ENCODE results near the gene DDX39B. TPM values are rescaled to one million over a fixed set of nuclear protein-coding genes. Genes with fewer than 3 reads are reported as not detected.
"Not testable (repeated sequence)": the region's sequence is repeated elsewhere in the genome, so short reads cannot be mapped to it uniquely, and the experiment has no call there.

Gene DDX39B
- total RNA-seq, 2 donors from 2014 or later = 119 to 143 TPM

GRCh38 chr6:31490115-31490873 lies 51.5 kb downstream of the DDX39B start:
- DNase-seq (ENCODE audit: low spot score) = no peak
- H3K4me1 ChIP-seq = peaks cover 0 to 6% of the 10 kb centered on the region in 2 donors
- no peak overlapping the region for H3K27ac ChIP-seq
- no peak overlapping the region for H3K4me3 ChIP-seq
- no peaks in the 10 kb centered on the region for H3K9me3 ChIP-seq
- H3K36me3 ChIP-seq = no peaks in the 10 kb centered on the region
- no peak for TF ChIP-seq CTCF (IDR thresholded peaks at IDR 0.05)
- H3K27me3 ChIP-seq = no peaks in the 10 kb centered on the region

- Histone ChIP-seq H3K27me3 (no peaks in the 10 kb centered on the region), H3K9me3 (no peaks in the 10 kb centered on the region), H3K36me3 (no peaks in the 10 kb centered on the region), H3K4me1 (peaks cover 0 to 2% of the 10 kb centered on the region in 2 donors), H3K27ac (no peak overlapping the region), H3K4me3 (no peak overlapping the region)
- no peak for DNase-seq (ENCODE audit: low spot score)
- no peak for TF ChIP-seq CTCF (IDR thresholded peaks at IDR 0.05)
Observed at GRCh38 chr6:31489086-31489485, 52.7 kb downstream of the DDX39B start.

GRCh38 chr6:31487674-31488073 lies 54.1 kb downstream of the DDX39B start:
- not testable (repeated sequence) for DNase-seq (ENCODE audit: low spot score); H3K4me3 ChIP-seq; H3K4me1 ChIP-seq; H3K27me3 ChIP-seq; H3K9me3 ChIP-seq; H3K36me3 ChIP-seq; H3K27ac ChIP-seq

- not testable (repeated sequence) for H3K4me1 ChIP-seq; H3K36me3 ChIP-seq; H3K4me3 ChIP-seq; H3K27ac ChIP-seq; H3K27me3 ChIP-seq; H3K9me3 ChIP-seq; DNase-seq (ENCODE audit: low spot score)
Observed at GRCh38 chr6:31486065-31486837, 55.6 kb downstream of the DDX39B start.

- H3K4me3 ChIP-seq = no peak overlapping the region
- H3K9me3 ChIP-seq = no peaks in the 10 kb centered on the region
- no peak for DNase-seq (ENCODE audit: low spot score)
- no peaks in the 10 kb centered on the region for H3K27me3 ChIP-seq
- no peaks in the 10 kb centered on the region for H3K4me1 ChIP-seq
- TF ChIP-seq CTCF (IDR thresholded peaks at IDR 0.05) = no peak
- H3K36me3 ChIP-seq = no peaks in the 10 kb centered on the region
- H3K27ac ChIP-seq = no peak overlapping the region
Observed at GRCh38 chr6:31485055-31485454, 56.7 kb downstream of the DDX39B start.

- Histone ChIP-seq H3K27me3 (no peaks in the 10 kb centered on the region), H3K4me1 (no peaks in the 10 kb centered on the region), H3K4me3 (no peak overlapping the region), H3K36me3 (no peaks in the 10 kb centered on the region), H3K9me3 (no peaks in the 10 kb centered on the region), H3K27ac (no peak overlapping the region)
- no peak for DNase-seq (ENCODE audit: low spot score)
- TF ChIP-seq CTCF (IDR thresholded peaks at IDR 0.05) = no peak
Observed at GRCh38 chr6:31483392-31483791, 58.4 kb downstream of the DDX39B start.

Measured in right atrium auricular region (tissue), 2 donors.